SH-SY5Y (cell line): ENCODE measurements around the gene PDXK.

Experiments
- GATA2 ChIP-seq: IDR thresholded peaks from 2 replicates; pipeline ENCODE4 v1.6.1; 2011; ENCODE audit warnings: mild to moderate bottlenecking, low read depth, low read length
- GATA3 ChIP-seq: IDR thresholded peaks from 2 replicates; pipeline ENCODE4 v1.6.1; 2011; ENCODE audit warnings: low read depth, mild to moderate bottlenecking, low read length, moderate library complexity

Gene PDXK

GRCh38 chr21:43737158-43737950 lies 18.4 kb downstream of the PDXK start:
- TF ChIP-seq GATA2 (no peak), GATA3 (no peak)

- TF ChIP-seq GATA3 = no peak
- no peak for TF ChIP-seq GATA2
Measured at GRCh38 chr21:43739621-43740435, 20.9 kb downstream of the PDXK start.

- TF ChIP-seq GATA3 = no peak
- no peak for TF ChIP-seq GATA2
Measured at GRCh38 chr21:43740497-43741156, 21.7 kb downstream of the PDXK start.

- TF ChIP-seq GATA2 (no peak), GATA3 (no peak)
Measured at GRCh38 chr21:43741423-43742096, 22.6 kb downstream of the PDXK start.

GRCh38 chr21:43743947-43744346 lies 25.0 kb downstream of the PDXK start:
- no peak for TF ChIP-seq GATA3

- TF ChIP-seq GATA2 (no peak), GATA3 (no peak)
Measured at GRCh38 chr21:43744725-43745124, 25.8 kb downstream of the PDXK start.

GRCh38 chr21:43745772-43746517 lies 27.0 kb downstream of the PDXK start:
- TF ChIP-seq GATA2 (no peak), GATA3 (no peak)

- TF ChIP-seq GATA2 (no peak), GATA3 (no peak)
Measured at GRCh38 chr21:43748622-43749021, 29.7 kb downstream of the PDXK start.

- TF ChIP-seq GATA2 (no peak), GATA3 (no peak)
Measured at GRCh38 chr21:43749651-43750262, 30.8 kb downstream of the PDXK start.

- TF ChIP-seq GATA3 (no peak), GATA2 (no peak)
Measured at GRCh38 chr21:43750339-43751033, 31.6 kb downstream of the PDXK start.

- TF ChIP-seq GATA3 (no peak), GATA2 (no peak)
Measured at GRCh38 chr21:43751955-43752591, 33.1 kb downstream of the PDXK start.

- no peak for TF ChIP-seq GATA3
- TF ChIP-seq GATA2 = no peak
Measured at GRCh38 chr21:43752758-43753438, 34.0 kb downstream of the PDXK start.
